ENCODE measurements around the gene MAD1L1.

The MAD1L1 gene

GRCh38 chr7:2029211-2029905, 203.4 kb downstream of the MAD1L1 start:
- H3K4me3 ChIP-seq (ENCODE audit: control insufficient read depth, low read depth, low read length): no peak overlapping the region
- TF ChIP-seq CTCF (conservative IDR thresholded peaks at IDR 0.05; ENCODE audit: control insufficient read depth, insufficient read depth, low read depth, low read length): no peak

GRCh38 chr7:2028733-2029132, 204.0 kb downstream of the MAD1L1 start:
- no peak for DNase-seq (ENCODE audit: low read depth)
- no peak overlapping the region for H3K4me3 ChIP-seq (ENCODE audit: control insufficient read depth, low read depth, low read length)
- TF ChIP-seq CTCF (conservative IDR thresholded peaks at IDR 0.05; ENCODE audit: control insufficient read depth, insufficient read depth, low read depth, low read length): no peak

More at GRCh38 chr7:2029211-2029905, 203.4 kb downstream of the MAD1L1 start:
- DNase-seq (ENCODE audit: low read depth): no peak

GRCh38 chr7:2025188-2025587, 207.6 kb downstream of the MAD1L1 start:
- no peak overlapping the region for H3K4me3 ChIP-seq (ENCODE audit: control insufficient read depth, low read depth, low read length)
- DNase-seq (ENCODE audit: low read depth): no peak
- no peak for TF ChIP-seq CTCF (conservative IDR thresholded peaks at IDR 0.05; ENCODE audit: control insufficient read depth, insufficient read depth, low read depth, low read length)

- no peak for DNase-seq (ENCODE audit: low read depth)
- H3K4me3 ChIP-seq (ENCODE audit: control insufficient read depth, low read depth, low read length): no peak overlapping the region
- TF ChIP-seq CTCF (conservative IDR thresholded peaks at IDR 0.05; ENCODE audit: control insufficient read depth, insufficient read depth, low read depth, low read length): no peak
Observed at GRCh38 chr7:2024567-2024918, 208.2 kb downstream of the MAD1L1 start.

DNA sequence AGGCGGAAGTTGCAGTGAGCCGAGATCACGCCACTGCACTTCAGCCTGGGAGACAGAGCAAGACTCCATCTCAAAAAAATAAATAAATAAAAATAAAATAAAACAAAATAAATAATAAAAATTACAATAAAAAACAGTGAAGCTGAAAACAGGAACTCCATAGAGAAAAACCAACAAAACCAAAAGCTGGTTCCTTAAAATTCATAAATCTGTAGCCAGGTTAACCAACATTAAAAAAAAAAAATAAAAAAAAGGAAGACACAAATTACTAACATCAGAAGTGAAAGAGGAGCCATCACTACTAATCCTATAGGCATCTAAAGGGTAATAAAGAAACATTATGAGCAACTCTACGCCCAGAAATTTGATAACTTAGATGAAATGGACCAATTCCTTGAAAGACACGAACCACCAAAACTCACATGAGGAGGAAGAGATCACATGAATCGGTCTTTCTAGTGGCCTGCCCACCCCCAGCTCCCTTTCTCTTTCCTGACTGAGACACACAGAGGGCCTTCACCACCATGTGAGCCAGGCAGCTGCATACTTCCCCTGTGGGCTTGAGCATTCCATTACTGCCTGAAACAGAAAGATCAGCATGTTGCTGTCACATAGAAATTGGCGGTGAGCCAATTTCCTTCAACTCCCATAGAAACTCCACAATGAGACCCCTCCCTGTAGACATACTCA, 208.7 kb downstream of the MAD1L1 start:
- DNase-seq (ENCODE audit: low read depth): no peak
- TF ChIP-seq CTCF (conservative IDR thresholded peaks at IDR 0.05; ENCODE audit: control insufficient read depth, insufficient read depth, low read depth, low read length): no peak
- no peak overlapping the region for H3K4me3 ChIP-seq (ENCODE audit: control insufficient read depth, low read depth, low read length)

DNA sequence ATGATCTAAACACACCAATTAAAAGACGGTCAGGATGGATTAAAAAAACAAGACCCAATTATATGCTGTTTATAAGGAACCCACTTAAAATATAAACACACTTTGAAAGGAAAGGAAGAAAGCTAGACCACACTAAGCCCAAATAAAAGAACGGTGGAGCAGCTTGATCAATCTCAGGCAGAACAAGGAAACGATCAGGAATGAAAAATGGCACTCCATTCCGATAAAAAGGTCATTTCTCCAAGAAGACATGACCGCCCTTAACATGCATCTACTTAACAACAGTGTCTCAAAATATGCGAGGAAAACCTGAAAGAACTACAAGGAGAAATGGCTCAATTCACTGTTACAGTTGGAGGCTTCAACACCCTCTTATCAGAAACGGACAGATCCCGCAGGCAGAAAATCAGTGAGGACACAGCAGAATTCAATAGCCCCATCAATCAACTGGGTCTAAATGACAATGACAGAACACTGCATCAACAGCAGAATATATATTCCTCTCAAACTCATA, 210.0 kb downstream of the MAD1L1 start:
- H3K4me3 ChIP-seq (ENCODE audit: control insufficient read depth, low read depth, low read length): no peak overlapping the region
- no peak for TF ChIP-seq CTCF (conservative IDR thresholded peaks at IDR 0.05; ENCODE audit: control insufficient read depth, insufficient read depth, low read depth, low read length)
- no peak for DNase-seq (ENCODE audit: low read depth)

All from fibroblast of mammary gland (primary cell).